Pancreas (tissue), 10 donors: Measurements from ENCODE around the gene TSBP1. TPM values are rescaled to one million over a fixed set of nuclear protein-coding genes. Genes with fewer than 3 reads are reported as not detected.

Experiments
- ATAC-seq, 4 donors: fragments of 200-7000 bp; cut with Tn5 transposase; one replicate each; pipeline versions ENCODE4 v1.8.0 to v1.9.1; 2020; ENCODE audit warnings: mild to moderate bottlenecking in 4 of 4, moderate library complexity in 4 of 4
- DNase-seq, 6 donors: peaks; one replicate each; pipeline ENCODE4 v3.0.0-alpha.2; 2020
- FAIRE-seq: peaks from 2 replicates; lab custom pipeline; 2012; peaks lifted over from hg19 to GRCh38; lab: Jason Lieb, UNC
- H3K27ac ChIP-seq, 4 donors: fragments of 200-600 bp; sonication (generic); 1 replicate in 3 of 4; 2 replicates in 1 of 4; pipeline versions ENCODE4 v1.5.0 to v1.8.0; 2020
- H3K27me3 ChIP-seq, 4 donors: fragments of 200-600 bp; one replicate each; pipeline ENCODE4 v1.8.0; 2021
- H3K36me3 ChIP-seq, 3 donors: fragments of 200-600 bp; sonication (generic) in 1 of 3; one replicate each; pipeline versions ENCODE4 v1.5.0 to v1.8.0; 2020 to 2021
- H3K4me1 ChIP-seq, 3 donors: fragments of 200-600 bp; one replicate each; pipeline ENCODE4 v1.8.0; 2021
- H3K4me3 ChIP-seq, 4 donors: fragments of 200-600 bp; sonication (generic) in 2 of 4; one replicate each; pipeline versions ENCODE4 v1.5.0 to v1.8.0; 2020 to 2021
- H3K9me3 ChIP-seq, 4 donors: fragments of 200-600 bp; one replicate each; pipeline ENCODE4 v1.8.0; 2021
- WGBS, 2 donors: extraction: QIAGEN DNeasy Blood & Tissue Kit; methylation state at CpG; one replicate each; pipeline ENCODE4 v1.1.7; 2013; 5-methylcytosine and 5-hydroxymethylcytosine counted together
- intact Hi-C, 3 donors: fragments of 100-400 bp; cut with DNase I; formaldehyde crosslinking; loops; one replicate each; pipeline versions ENCODE4 v1.11.1 to v1.14.2; 2022
- polyA plus RNA-seq, 2 donors: library from polyadenylated mRNA; stranded (reverse); fragments of 200-250 nt; gene quantifications; one replicate each; pipeline ENCODE4 v1.2.3, GENCODE V29; 2013
- total RNA-seq, 6 donors: library from RNA; stranded (reverse); fragmentation: NEBNext Ultra II Directional in 4 of 6; extraction: Animal tissue kit (Norgen Biotek cat#: 25700) in 4 of 6; gene quantifications; one replicate each; pipeline versions ENCODE4 v1.2.1 to v1.2.4, GENCODE V29; 2021 to 2023
- TF ChIP-seq, protein P1 (sequence below), 4 donors: fragments of 200-600 bp; sonication (generic) in 3 of 4; IDR thresholded peaks; one replicate each; pipeline versions ENCODE4 v1.5.0 to v1.8.0; 2021; ENCODE audit warnings: antibody characterized with exemption in 4 of 4
- donor health status: healthy with polysubstance abuse.
- donor health status: DM: no; HTN: no; CAD: no; lungs with moderate emphysema.
- donor health status: DM: no; HTN: no; CAD: no.
- donor health status: control.
- donor health status: control.
- donor health status: Bipolar disorder and iron deficiency.
- donor health status: DM: yes; HTN: yes; CAD: no.
- donor health status: DM: no; HTN: no; CAD: no.
- donor health status: DM: no; HTN: no; CAD: no.
- donor health status: DM: yes; HTN: yes; CAD: no.

TSBP1 gene
- total and polyA plus RNA-seq, 8 donors: not detected

DNA sequence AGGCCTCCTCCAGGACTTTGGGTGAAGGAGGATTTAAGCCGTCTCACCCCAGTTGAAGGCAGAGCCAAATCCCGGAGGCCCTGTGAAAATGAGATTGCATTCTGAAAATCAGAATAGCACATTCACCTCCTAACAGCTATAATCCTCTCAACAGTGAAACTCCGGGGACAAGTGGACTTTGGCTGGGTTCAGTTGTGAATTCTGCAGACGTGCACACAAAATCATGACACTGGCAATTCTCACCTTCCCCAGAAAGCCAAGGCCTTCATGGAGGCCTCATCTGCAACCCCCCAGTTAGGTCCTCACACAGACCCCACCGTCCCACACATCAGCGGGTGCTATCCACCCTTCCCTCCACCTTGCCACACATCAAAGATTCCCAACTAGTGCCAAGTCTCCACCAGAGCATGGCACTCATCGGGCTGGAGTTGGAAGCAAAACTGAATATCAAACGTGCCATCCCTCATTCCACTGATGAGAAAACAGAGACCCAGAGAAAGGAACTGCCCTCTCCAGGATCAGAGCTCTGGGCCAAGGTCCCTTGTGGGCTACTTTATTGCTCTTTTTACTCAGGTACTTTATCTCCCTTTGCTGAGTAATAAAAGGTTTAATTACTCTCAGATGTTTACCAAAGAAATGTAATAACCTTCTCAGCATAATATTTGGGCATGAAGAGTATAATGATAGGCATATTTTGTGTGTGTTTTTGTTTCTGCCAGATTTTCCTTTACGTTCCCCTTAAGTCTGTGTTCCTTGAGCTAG, 40.0 kb upstream of the TSBP1 start:
- no peak overlapping the region for H3K4me3 ChIP-seq
- intact Hi-C loops: loop anchor here in 1 of 3 donors (5.0 kb wide), 1 partner anchor 386 kb away; no protein-coding TSS in a partner anchor
- 55 to 61% methylated on average over 9 of the region's 9 CpGs for WGBS, 2 donors
- ATAC-seq (no peak), FAIRE-seq (no peak), DNase-seq (no peak)
- H3K27ac ChIP-seq: no peak overlapping the region
- no peaks in the 10 kb centered on the region for H3K36me3 ChIP-seq
- no peaks in the 10 kb centered on the region for H3K4me1 ChIP-seq
- TF ChIP-seq, protein P1, sequence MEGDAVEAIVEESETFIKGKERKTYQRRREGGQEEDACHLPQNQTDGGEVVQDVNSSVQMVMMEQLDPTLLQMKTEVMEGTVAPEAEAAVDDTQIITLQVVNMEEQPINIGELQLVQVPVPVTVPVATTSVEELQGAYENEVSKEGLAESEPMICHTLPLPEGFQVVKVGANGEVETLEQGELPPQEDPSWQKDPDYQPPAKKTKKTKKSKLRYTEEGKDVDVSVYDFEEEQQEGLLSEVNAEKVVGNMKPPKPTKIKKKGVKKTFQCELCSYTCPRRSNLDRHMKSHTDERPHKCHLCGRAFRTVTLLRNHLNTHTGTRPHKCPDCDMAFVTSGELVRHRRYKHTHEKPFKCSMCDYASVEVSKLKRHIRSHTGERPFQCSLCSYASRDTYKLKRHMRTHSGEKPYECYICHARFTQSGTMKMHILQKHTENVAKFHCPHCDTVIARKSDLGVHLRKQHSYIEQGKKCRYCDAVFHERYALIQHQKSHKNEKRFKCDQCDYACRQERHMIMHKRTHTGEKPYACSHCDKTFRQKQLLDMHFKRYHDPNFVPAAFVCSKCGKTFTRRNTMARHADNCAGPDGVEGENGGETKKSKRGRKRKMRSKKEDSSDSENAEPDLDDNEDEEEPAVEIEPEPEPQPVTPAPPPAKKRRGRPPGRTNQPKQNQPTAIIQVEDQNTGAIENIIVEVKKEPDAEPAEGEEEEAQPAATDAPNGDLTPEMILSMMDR (IDR thresholded peaks at IDR 0.05): no peak
- H3K9me3 ChIP-seq: no peaks in the 10 kb centered on the region
- H3K27me3 ChIP-seq: peaks cover 0 to 20% (median 4%) of the 10 kb centered on the region in 4 donors

DNA sequence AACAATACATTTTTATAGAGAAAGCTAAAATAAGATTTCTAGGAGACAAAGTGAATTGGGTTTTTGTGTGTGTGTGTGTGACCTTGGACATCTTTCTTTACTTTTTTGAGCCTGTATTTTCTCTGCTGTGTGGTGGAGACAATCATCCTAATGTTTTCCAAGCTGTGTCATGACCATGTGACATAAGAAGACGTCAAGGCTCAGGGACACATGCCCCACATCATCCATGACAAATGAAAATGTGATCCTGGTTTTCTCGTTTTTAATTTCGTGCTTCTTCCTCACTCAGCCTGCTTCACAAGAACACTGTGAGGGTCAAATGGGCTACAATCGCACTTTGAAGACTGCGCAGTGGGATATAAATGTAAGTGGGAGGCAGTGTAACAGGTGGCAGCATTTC, 39.2 kb upstream of the TSBP1 start:
- TF ChIP-seq, protein P1 (IDR thresholded peaks at IDR 0.05): no peak
- WGBS, 2 donors: 39 to 44% methylated on average over 5 of the region's 5 CpGs
- Histone ChIP-seq H3K4me3 (no peak overlapping the region), H3K4me1 (no peaks in the 10 kb centered on the region), H3K27me3 (peaks cover 0 to 21% (median 0%) of the 10 kb centered on the region in 4 donors), H3K9me3 (no peaks in the 10 kb centered on the region), H3K27ac (no peak overlapping the region), H3K36me3 (no peaks in the 10 kb centered on the region)
- no peak for DNase-seq
- no peak for ATAC-seq
- intact Hi-C loops: loop anchor here in 1 of 3 donors (5.0 kb wide), 1 partner anchor 386 kb away; no protein-coding TSS in a partner anchor
- no peak for FAIRE-seq

DNA sequence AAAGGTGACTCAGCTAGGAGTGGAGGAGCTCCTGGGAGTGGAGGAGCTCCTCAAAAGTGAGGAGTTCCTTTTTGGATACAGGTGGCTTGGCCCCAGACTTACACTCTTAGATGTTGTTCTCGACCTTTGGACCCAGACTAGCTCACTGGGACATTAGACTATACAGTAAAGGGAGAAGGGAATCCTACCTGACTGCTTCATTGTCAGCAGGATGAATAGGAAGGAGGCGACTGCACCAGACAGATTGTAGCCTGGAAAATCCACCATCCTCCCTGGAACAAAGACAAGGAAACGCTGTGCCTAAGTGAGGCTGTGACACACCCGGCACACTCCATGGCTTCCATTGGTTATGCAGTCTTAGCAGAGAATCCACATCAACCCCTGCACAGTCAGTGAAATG, 35.2 kb upstream of the TSBP1 start, which contains the start of gene BTNL2:
BTNL2 (minus strand) TSS at position 325 of the 400 bp plus-strand sequence; CDS start at position 267, 58 bp downstream.
- Histone ChIP-seq H3K27me3 (peaks cover 0 to 20% (median 4%) of the 10 kb centered on the region in 4 donors), H3K9me3 (no peaks in the 10 kb centered on the region), H3K36me3 (no peaks in the 10 kb centered on the region), H3K4me3 (no peak within 1 kb of the TSS), H3K4me1 (no peaks in the 10 kb centered on the region), H3K27ac (no peak within 1 kb of the TSS)
- no peak for DNase-seq
- ATAC-seq: no peak
- WGBS, 2 donors: 31 to 42% methylated on average over 4 of the region's 4 CpGs
- TF ChIP-seq, protein P1 (IDR thresholded peaks at IDR 0.05): no peak
- FAIRE-seq: no peak
- intact Hi-C loops: no loop called here

DNA sequence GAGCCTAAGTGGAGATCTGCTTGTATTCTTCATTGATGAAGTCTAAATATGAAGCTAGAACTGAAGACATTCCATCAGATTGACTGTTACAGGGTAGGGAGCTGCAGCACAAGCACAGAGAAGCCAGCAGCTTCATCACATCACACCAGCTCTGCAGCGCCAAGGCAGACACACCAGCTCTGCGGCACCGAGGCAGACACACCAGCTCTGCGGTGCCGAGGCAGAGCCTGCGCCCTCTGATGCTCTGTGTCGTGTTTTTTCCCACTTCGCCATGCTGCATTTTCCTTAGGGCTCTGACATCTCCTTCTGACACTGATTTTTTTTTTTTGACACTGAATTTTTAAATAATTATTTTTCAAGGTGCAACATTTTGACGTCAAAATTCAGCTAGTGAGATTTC, 34.5 kb upstream of the TSBP1 start:
- Histone ChIP-seq H3K4me3 (no peak overlapping the region), H3K4me1 (no peaks in the 10 kb centered on the region), H3K36me3 (no peaks in the 10 kb centered on the region), H3K27me3 (peaks cover 0 to 20% (median 4%) of the 10 kb centered on the region in 4 donors), H3K9me3 (no peaks in the 10 kb centered on the region), H3K27ac (no peak overlapping the region)
- ATAC-seq (no peak), DNase-seq (no peak), FAIRE-seq (no peak)
- intact Hi-C loops: no loop called here
- WGBS, 2 donors: 70 to 73% methylated on average over 9 of the region's 9 CpGs
- TF ChIP-seq, protein P1 (IDR thresholded peaks at IDR 0.05): no peak

DNA sequence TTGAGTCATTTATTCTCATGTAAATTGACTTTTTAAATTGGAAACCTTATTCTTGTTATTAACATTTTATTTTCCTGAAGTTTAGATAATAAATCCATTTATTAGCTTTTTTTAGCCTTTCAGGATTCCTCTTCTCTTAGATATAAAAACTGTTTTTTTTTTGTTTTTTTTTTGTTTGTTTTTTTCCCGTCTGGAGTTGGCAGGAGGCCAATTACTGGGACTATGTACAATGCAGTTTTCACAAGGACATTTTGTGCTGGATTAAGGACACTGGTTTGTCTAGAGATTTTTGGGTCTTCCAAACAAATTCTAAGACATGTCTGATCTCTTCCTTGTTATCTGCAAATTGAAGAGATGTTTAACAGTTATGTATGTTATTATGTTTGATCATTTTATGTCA, 34.0 kb upstream of the TSBP1 start:
- ATAC-seq (no peak), FAIRE-seq (no peak), DNase-seq (no peak)
- TF ChIP-seq, protein P1 (IDR thresholded peaks at IDR 0.05): no peak
- intact Hi-C loops: no loop called here
- Histone ChIP-seq H3K4me3 (no peak overlapping the region), H3K4me1 (no peaks in the 10 kb centered on the region), H3K27ac (no peak overlapping the region), H3K9me3 (no peaks in the 10 kb centered on the region), H3K36me3 (no peaks in the 10 kb centered on the region), H3K27me3 (peaks cover 0 to 20% (median 4%) of the 10 kb centered on the region in 4 donors)
- 3 to 7% methylated on average over 1 of the region's 1 CpG for WGBS, 2 donors
